ENCODE data around the gene IQGAP3. TPM values are rescaled to one million over a fixed set of nuclear protein-coding genes. Genes with fewer than 3 reads are reported as not detected.
A peak's percentile ranks its signal among the peaks of the same experiment; 100 is the strongest.

IQGAP3 gene
- total and polyA plus RNA-seq, 2 donors (not counting 1 experiment from before 2014, with no cell fraction given): 0.07 to 0.12 TPM

GRCh38 chr1:156504438-156504813 is 67.9 kb downstream of the IQGAP3 start:
- Histone ChIP-seq H3K4me2 (replicated peaks; ENCODE audit: low read depth, low read length, poor library complexity, severe bottlenecking) (peak overlapping the region; percentile 75), H3K27ac (ENCODE audit: low read length in 2 of 2) (peak overlapping the region; percentile 94 to 96), H3K36me3 (replicated peaks in 1 of 2; ENCODE audit: control extremely low read depth in 1 of 2, control insufficient read depth in 1 of 2, extremely low read depth in 1 of 2, insufficient read depth in 2 of 2, low read length in 1 of 2) (no peaks in the 10 kb centered on the region), H2AFZ (ENCODE audit: insufficient read depth, low read depth, low read length, poor library complexity, severe bottlenecking) (peak overlapping the region; percentile 52), H3K4me3 (ENCODE audit: control extremely low read depth in 1 of 5, extremely low read depth in 1 of 5, insufficient read depth in 1 of 5, low read depth in 2 of 5, low read length in 4 of 5) (peak overlapping the region in 4 of 5 experiments; percentile 31 to 44 (median 36)), H3K9me3 (ENCODE audit: control extremely low read depth in 1 of 3, control insufficient read depth in 2 of 3, insufficient read depth in 1 of 3, low read length in 2 of 3) (peaks cover 0 to 5% (median 0%) of the 10 kb centered on the region in 3 donors), H3K9ac (ENCODE audit: low read length) (peak overlapping the region; percentile 57), H3K79me2 (ENCODE audit: control insufficient read depth, insufficient read depth, low read length) (peaks cover 32% of the 10 kb centered on the region), H4K20me1 (ENCODE audit: control insufficient read depth, insufficient read depth, low read length, poor library complexity, severe bottlenecking) (peaks cover 8% of the 10 kb centered on the region), H3K4me1 (ENCODE audit: control insufficient read depth in 2 of 2, insufficient read depth in 2 of 2, low read length in 2 of 2) (peaks cover 45 to 62% of the 10 kb centered on the region in 2 donors), H3K27me3 (replicated peaks in 1 of 4; ENCODE audit: control extremely low read depth in 1 of 4, control insufficient read depth in 3 of 4, insufficient read depth in 4 of 4, low read length in 3 of 4) (no peaks in the 10 kb centered on the region)
- DNase-seq: no peak
- Mint-ChIP-seq H3K9me3 (ENCODE audit: insufficient read depth) (no peaks in the 10 kb centered on the region), H3K27ac (peak overlapping the region; percentile 99), H3K4me1 (peaks cover 70% of the 10 kb centered on the region), H3K4me3 (peak overlapping the region; percentile 90), H3K27me3 (no peaks in the 10 kb centered on the region)
- WGBS (ENCODE audit: insufficient coverage): 0% methylated on average over 2 of the region's 5 CpGs
- TF ChIP-seq, protein P1, sequence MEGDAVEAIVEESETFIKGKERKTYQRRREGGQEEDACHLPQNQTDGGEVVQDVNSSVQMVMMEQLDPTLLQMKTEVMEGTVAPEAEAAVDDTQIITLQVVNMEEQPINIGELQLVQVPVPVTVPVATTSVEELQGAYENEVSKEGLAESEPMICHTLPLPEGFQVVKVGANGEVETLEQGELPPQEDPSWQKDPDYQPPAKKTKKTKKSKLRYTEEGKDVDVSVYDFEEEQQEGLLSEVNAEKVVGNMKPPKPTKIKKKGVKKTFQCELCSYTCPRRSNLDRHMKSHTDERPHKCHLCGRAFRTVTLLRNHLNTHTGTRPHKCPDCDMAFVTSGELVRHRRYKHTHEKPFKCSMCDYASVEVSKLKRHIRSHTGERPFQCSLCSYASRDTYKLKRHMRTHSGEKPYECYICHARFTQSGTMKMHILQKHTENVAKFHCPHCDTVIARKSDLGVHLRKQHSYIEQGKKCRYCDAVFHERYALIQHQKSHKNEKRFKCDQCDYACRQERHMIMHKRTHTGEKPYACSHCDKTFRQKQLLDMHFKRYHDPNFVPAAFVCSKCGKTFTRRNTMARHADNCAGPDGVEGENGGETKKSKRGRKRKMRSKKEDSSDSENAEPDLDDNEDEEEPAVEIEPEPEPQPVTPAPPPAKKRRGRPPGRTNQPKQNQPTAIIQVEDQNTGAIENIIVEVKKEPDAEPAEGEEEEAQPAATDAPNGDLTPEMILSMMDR (IDR thresholded peaks at IDR 0.05): no peak
- no peak for TF ChIP-seq EZH2 (IDR thresholded peaks at IDR 0.05; ENCODE audit: borderline replicate concordance, insufficient read depth, low read depth, low read length, poor library complexity, severe bottlenecking)
- ChIA-PET POLR2A (interaction anchor here (0.6 to 8.3 kb wide), 16 partner anchors 9 to 237 kb away, joined by 3 to 193 read pairs (median 6); partner anchors contain the start of genes GPATCH4, METTL25B, MRPL24 and NAXE), CTCF (interaction anchor here (0.6 to 11.7 kb wide), 13 partner anchors 9 to 119 kb away, joined by 3 to 383 read pairs (median 3); partner anchors contain the start of gene NAXE)
- ATAC-seq (ENCODE audit: low read depth): no peak
- intact Hi-C loops (cut with micrococcal nuclease): loop anchor here (2.0 to 10.0 kb wide), 3 partner anchors 223 to 1180 kb away; partner anchors contain the start of genes ISG20L2, METTL25B and RUSC1
